GM18907 (cell line): ENCODE measurements around the gene MCL1.
"Not testable (repeated sequence)": the region's sequence is repeated elsewhere in the genome, so short reads cannot be mapped to it uniquely, and the experiment has no call there.

ENCODE experiments used
- ATAC-seq: cut with Tn5 transposase; IDR thresholded peaks from one replicate; pipeline ENCODE4 v1.9.1; 2021; ENCODE audit warnings: mild to moderate bottlenecking, moderate library complexity; ENCODE audit not compliant: unreplicated experiment

MCL1 gene

DNA sequence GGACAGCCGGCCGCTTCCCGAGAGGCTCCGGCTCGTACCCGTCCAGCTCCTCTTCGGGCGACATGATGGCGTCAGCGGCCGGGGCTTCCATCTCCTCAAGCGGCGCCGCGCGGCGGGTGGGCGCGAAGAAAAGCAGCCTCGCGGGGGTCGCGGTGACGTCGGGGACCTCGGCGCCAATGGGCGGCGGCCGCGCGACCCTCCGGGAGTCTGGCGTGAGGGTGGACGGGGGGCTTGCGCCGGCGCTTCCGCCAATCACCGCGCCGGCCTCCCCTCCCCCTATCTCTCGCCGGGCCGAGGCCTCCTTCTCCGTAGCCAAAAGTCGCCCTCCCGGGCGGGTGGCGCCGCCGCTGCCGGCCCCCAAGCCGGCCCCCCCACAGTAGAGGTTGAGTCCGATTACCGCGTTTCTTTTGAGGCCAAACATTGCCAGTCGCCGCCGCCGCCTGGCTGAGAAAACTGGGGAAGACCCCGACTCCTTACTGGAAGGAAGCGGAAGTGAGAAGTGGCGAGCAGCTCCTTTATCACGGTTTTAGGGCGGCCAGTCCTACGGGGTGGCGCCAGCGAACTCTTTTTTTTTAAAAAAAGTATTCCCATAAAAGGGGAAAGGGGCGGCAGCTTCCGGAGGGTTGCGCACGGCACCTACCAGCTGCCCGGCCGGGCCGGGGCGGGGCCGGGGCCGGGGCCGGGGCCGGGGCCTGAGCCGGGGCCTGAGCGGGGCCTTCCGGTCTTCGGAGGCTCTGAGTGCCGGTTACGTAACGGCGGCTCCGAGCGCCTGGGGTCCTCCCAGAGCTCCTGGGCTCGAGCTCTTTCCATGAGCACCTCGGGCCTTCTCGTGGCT, at the start of gene MCL1:
TSS of gene MCL1 (minus strand) at position 501 of the 835 bp plus-strand sequence. CDS start at position 421, 80 bp downstream.
- peak; percentile 89 for ATAC-seq

DNA sequence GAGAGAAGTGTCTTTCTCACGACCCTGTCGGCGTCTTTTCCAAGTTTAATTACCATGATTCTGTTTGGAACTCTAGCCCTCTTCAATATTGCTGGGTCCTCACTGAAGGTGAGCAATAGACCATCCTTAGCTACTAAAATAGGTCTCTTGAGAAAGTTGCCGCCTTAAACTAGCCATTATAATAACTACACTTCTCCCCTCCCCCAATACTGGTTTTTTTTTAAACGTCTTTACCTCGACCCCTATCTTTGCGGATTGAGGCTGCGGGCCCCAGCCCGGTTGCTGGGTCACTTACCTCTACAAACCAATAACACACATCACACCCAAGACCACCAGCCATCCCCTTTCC, 49.3 kb upstream of the MCL1 start:
- ATAC-seq = no peak

GRCh38 chr1:150627826-150628410, 48.5 kb upstream of the MCL1 start:
- ATAC-seq = no peak

DNA sequence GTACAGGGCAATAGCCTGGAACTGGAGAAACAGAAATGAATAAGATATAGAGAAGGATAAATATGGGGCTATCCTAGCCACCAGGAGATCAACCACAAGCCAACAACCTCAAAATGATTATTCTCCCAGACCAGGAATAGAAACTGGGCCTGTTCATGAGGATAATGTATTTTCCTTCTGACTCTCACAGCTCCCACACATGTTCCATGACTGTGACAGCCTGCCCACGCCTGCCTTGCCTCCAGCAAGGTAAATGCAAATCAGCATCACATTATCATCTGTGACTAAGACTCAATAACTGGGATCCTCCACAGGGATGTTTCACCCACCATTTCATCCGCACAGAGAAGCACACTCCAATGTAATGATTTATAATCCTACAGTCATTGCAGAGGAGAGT, 46.7 kb upstream of the MCL1 start:
- ATAC-seq = no peak

DNA sequence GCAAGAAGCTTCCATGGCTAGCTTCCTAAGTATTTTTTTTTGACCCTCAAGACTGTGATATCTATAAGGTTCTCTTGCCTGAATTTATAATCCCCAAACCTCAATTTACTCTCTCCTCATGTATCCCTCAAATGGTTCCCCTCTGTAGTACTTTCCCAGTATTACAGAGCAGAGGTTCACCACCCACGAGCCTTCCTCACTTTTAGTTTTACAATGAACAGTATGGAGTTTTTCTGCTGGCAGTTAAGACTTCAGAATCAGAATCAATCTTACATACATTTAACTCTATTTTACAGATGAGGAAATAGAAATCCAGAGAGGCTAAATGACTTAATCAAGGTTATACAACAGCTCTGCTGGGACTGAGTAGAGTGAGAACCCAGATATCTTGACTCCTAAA, 45.1 kb upstream of the MCL1 start:
- not testable (repeated sequence) for ATAC-seq

DNA sequence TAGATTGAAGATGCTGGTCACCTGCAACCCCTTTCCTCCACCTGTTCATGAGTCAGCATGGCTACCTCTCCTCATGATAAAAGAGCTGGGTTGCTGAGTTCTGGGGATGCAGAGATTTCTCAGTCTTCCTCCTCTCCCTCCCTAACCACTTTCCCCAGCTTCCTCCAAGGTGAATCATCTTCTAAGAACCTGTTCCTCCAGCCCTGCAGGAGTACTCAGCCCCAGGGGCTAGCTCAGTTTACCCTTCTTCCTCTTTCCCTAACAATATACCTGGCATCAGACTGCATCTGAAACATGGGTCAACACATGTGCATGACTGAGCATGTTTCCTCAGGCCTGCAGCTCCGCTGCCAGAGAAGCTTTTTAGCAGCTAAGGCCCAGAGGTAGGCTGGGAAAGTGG, 44.7 kb upstream of the MCL1 start:
- not testable (repeated sequence) for ATAC-seq

- no peak for ATAC-seq
Observed at GRCh38 chr1:150622303-150622975, 43.0 kb upstream of the MCL1 start.

DNA sequence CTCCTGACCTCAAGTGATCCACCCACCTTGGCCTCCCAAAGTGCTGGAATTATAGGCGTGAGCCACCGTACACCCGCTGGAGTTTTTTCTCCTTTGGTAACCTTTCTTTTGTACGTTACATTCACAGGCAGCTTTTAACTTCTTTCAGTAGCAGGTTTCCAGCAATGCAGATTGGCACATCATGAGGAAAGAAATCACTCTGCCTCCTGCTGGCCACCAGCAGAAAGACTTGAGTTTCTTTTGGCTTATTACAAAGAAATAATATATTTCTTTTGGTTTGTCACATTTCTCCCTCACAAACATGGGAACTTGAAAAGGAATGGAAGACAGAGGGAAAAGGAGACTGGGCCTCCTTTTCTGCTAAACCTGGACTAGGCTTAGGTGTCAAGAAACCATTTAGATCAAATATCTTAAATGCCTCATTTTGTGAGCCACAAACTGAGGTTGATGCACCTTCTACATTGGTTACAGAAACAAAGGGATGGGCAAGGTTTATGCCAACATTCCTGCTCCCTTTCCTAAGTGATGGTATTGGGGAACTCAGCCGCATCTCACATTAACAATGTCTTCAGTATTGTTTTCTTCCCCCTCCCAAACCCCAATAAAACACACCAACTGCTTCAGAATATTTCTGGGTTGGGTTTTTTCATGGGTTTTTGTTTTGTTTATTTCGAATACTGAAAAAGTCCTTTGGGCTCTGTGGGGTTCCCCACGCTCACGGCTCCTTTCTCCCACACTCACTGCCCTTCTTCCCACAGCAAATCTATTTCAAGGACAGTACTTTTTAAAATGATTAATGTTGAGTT, 42.3 kb upstream of the MCL1 start:
- ATAC-seq = no peak

DNA sequence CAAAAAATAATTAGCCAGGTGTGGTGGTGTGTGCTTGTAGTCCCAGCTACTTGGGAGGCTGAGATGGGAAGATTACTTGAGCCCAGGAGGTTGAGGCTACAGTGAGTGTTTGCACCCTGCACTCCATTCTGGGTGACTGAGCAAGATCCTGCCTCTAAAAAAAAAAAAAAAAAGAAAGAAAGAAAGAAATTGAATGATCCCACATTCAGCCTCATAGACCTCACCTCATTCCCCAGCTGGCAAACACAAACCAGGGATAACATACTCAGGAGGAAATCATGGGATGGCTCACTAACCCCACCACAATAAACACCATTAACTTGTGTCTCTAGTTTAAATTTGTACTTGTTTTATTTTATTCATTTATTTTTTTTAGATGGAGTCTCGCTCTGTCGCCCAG, 41.5 kb upstream of the MCL1 start:
- no peak for ATAC-seq

- ATAC-seq = no peak
Observed at GRCh38 chr1:150619576-150620509, 40.4 kb upstream of the MCL1 start.

DNA sequence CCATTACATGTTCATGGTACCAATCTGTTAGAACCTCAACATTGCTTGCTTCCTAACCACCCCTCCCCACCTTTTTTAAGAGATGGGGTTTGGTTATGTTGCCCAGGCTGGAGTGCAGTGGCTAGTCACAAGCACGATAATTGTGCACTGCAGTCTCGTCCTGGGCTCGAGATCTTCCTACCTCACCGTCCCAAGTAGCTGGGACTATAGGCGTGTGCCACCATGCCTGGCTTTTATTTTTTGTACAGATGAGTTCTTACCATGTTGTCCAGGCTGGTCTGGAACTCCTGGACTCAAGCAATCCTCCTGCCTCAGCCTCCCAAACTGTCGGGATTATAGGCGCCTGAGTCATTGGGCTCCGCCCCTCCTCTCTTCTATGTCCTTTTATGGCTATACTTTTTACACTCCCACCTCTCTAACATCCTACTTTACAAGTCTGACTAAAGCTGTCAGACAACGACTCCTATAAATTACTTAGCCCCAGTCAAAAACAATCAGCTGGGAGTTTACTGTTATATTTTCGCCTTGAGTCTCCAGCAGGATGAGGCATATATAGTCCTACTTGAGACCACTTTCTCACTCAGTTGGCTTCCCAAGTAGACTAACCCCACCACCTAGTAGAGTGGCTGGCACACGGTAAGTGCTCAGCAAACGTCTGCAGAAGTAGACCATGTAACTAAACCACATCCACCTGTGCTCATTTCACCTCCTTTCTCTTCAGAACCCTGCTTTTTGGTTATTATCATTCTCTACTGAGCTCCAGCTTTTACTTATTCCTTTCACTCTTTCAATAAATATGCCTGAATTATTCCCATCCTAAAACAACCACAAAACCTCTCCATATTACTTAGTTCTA, 36.2 kb upstream of the MCL1 start:
- ATAC-seq = no peak

DNA sequence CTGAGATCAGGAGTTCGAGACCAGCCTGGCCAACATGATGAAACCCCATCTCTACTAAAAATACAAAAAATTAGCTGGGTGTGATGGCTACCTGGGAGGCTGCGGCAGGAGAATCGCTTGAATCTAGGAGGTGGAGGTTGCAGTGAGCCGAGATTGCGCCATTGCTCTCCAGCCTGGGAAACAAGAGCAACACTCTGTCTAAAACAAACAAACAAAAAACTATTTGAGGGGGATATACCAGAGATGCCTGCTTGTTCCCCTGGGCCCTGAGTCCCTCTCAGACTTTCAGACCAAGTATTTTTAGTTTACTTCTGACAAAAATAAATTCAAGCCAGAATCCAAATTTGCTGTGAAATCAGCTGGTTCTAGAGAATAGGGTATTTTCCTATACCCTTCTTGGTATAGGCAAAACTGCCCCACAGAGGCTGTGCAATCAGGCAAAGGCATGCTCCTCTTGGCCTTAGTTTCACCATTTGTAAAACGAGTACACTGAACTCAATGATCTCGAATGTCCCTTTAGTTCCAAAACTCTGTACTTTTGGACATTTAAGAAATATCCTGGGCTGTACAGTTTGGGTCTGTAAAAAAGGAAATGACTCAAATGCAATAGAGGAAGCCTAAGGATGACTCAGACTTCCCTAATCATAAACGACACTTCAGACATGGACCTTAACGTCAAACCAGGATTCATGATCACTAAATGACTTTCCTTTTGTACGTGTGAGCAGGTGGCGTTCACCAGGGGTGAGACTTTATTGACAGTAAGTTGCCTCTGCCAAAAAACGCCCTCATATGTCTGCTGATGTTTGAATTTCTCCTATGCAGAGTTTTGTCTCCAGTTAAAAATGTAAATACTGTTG, 33.9 kb upstream of the MCL1 start:
- no peak for ATAC-seq

DNA sequence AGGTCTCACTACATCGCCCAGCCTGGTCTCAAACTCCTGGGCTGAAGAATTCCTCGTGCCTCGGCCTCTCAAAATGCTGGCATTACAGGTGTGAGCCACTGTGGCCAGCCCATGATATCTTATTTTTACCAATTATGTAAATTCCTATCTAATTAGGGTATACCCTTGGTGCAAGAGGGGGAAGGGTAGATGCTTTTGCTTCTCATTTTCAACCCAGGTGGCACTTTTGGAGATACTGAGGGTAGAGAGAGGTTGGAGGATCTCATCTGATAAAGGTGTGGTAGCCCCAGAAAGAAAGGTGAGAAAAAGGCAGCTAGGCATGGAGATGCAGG, 32.6 kb upstream of the MCL1 start:
- ATAC-seq = no peak

DNA sequence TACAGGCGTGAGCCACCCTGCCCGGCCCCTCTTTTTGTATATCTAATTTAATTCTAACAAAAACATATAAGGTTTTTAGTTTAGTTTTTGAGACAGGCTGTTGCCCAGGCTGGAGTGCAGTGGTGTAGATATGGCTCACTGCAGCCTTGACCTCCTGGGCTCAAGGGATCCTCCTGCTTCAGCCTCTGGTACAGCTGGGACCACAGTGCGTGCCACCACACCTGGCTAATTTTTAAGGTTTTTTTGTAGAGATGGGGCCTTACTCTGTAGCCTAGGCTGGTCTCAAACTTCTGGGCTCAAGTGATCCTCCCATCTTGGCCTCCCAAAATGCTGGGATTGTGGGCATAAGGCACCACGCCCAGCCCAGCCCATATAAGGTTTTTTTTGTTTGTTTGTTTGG, 31.2 kb upstream of the MCL1 start:
- no peak for ATAC-seq

GRCh38 chr1:150609732-150610131, 30.3 kb upstream of the MCL1 start:
- ATAC-seq = no peak

DNA sequence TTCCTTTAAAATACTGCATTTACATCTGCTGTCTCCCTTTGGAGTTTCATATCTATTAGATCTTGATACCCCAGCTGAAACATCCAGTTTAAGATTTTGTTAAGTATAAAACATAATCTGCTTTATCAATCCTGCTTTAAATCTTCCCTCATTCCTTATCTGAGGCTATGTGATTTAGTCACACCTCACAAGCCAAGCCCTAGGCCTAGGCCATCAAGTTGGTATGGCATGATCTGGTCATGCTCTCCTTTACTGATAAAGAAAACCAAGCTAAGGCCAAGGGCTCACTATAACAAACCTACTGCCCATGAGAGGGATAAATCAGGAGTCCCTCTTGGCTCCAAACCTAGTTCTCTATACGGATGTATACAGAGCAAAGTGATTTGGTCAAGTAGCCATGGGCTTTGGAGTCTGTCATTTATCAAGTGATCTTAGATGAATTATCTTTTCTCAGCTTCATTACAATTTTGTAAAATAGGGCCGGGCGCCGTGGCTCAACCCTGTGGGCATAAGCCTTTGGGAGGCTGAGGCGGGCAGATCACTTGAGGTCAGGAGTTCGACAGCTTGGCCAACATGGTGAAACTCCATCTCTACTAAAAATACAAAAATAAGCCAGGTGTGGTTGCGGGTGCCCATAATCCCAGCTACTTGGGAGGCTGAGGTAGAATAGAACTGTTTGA, 27.2 kb upstream of the MCL1 start:
- ATAC-seq = no peak

GRCh38 chr1:150605451-150605731, 26.0 kb upstream of the MCL1 start:
- not testable (repeated sequence) for ATAC-seq

- no peak for ATAC-seq
Observed at GRCh38 chr1:150604226-150604588, 24.8 kb upstream of the MCL1 start.
